ENCODE data around the gene PTGES. TPM values are rescaled to one million over a fixed set of nuclear protein-coding genes. Genes with fewer than 3 reads are reported as not detected.

The PTGES gene
- polyA plus RNA-seq, 1 experiment = 17.0 TPM

- peak; percentile 69 for DNase-seq (ENCODE audit: low read depth, low spot score)
- POLR2A ChIA-PET = interaction anchor here (1.1 to 1.4 kb wide), 3 partner anchors 10 to 563 kb away, joined by 4 to 10 read pairs (median 5); no protein-coding TSS in a partner anchor
- Histone ChIP-seq H3K4me3 (ENCODE audit: low read depth, low read length) (no peak overlapping the region), H3K9me3 (ENCODE audit: control insufficient read depth, insufficient read depth, low read length) (no peaks in the 10 kb centered on the region), H3K27ac (ENCODE audit: low read depth, low read length) (peak overlapping the region; percentile 70), H3K27me3 (ENCODE audit: control insufficient read depth, insufficient read depth, low read length) (no peaks in the 10 kb centered on the region)
- no peak for TF ChIP-seq CTCF (IDR thresholded peaks at IDR 0.05; ENCODE audit: low read depth, low read length)
- CTCF ChIA-PET = interaction anchor here (2.2 to 3.0 kb wide), 2 partner anchors 24 to 35 kb away, joined by 8 to 13 read pairs; no protein-coding TSS in a partner anchor
Measured at GRCh38 chr9:129702589-129703520, 50.0 kb downstream of the PTGES start.

- Histone ChIP-seq H3K4me3 (ENCODE audit: low read depth, low read length) (no peak overlapping the region), H3K27ac (ENCODE audit: low read depth, low read length) (peak overlapping the region; percentile 21), H3K9me3 (ENCODE audit: control insufficient read depth, insufficient read depth, low read length) (no peaks in the 10 kb centered on the region), H3K27me3 (ENCODE audit: control insufficient read depth, insufficient read depth, low read length) (no peaks in the 10 kb centered on the region)
- POLR2A ChIA-PET = interaction anchor here (0.6 to 1.3 kb wide), 3 partner anchors 13 to 562 kb away, joined by 4 to 7 read pairs (median 5); no protein-coding TSS in a partner anchor
- no peak for TF ChIP-seq CTCF (IDR thresholded peaks at IDR 0.05; ENCODE audit: low read depth, low read length)
- CTCF ChIA-PET = interaction anchor here (2.2 to 3.0 kb wide), 2 partner anchors 25 to 36 kb away, joined by 8 to 13 read pairs; no protein-coding TSS in a partner anchor
- DNase-seq (ENCODE audit: low read depth, low spot score) = no peak
Measured at GRCh38 chr9:129701549-129701948, 51.3 kb downstream of the PTGES start.

GRCh38 chr9:129701054-129701453, 51.8 kb downstream of the PTGES start:
- DNase-seq (ENCODE audit: low read depth, low spot score) = no peak
- TF ChIP-seq CTCF (IDR thresholded peaks at IDR 0.05; ENCODE audit: low read depth, low read length) = no peak

GRCh38 chr9:129698254-129698757, 54.5 kb downstream of the PTGES start:
- ChIA-PET CTCF (interaction anchor here (0.6 to 2.9 kb wide), 5 partner anchors 28 to 1433 kb away, joined by 3 to 27 read pairs (median 3); no protein-coding TSS in a partner anchor), POLR2A (interaction anchor here (0.6 to 2.8 kb wide), 6 partner anchors 14 to 797 kb away, joined by 3 to 20 read pairs (median 4); partner anchors contain the start of gene ASB6)
- peak overlapping the region; percentile 85 for H3K27ac ChIP-seq (ENCODE audit: low read depth, low read length)
- TF ChIP-seq CTCF (IDR thresholded peaks at IDR 0.05; ENCODE audit: low read depth, low read length) = no peak
- no peak for DNase-seq (ENCODE audit: low read depth, low spot score)
- H3K4me3 ChIP-seq (ENCODE audit: low read depth, low read length) = no peak overlapping the region
- H3K27me3 ChIP-seq (ENCODE audit: control insufficient read depth, insufficient read depth, low read length) = no peaks in the 10 kb centered on the region
- no peaks in the 10 kb centered on the region for H3K9me3 ChIP-seq (ENCODE audit: control insufficient read depth, insufficient read depth, low read length)

More at GRCh38 chr9:129701054-129701453, 51.8 kb downstream of the PTGES start:
- no peak overlapping the region for H3K4me3 ChIP-seq (ENCODE audit: low read depth, low read length)
- POLR2A ChIA-PET = interaction anchor here (0.6 kb wide), 1 partner anchor 61 kb away, joined by 4 read pairs; no protein-coding TSS in a partner anchor
- CTCF ChIA-PET = interaction anchor here (2.2 to 3.0 kb wide), 2 partner anchors 26 to 37 kb away, joined by 8 to 13 read pairs; no protein-coding TSS in a partner anchor
- H3K9me3 ChIP-seq (ENCODE audit: control insufficient read depth, insufficient read depth, low read length) = no peaks in the 10 kb centered on the region
- no peaks in the 10 kb centered on the region for H3K27me3 ChIP-seq (ENCODE audit: control insufficient read depth, insufficient read depth, low read length)
- peak overlapping the region; percentile 21 for H3K27ac ChIP-seq (ENCODE audit: low read depth, low read length)

All from AG04450 (cell line).